ENCODE measurements around the gene ITSN1. TPM values are rescaled to one million over a fixed set of nuclear protein-coding genes. Genes with fewer than 3 reads are reported as not detected.

ITSN1 gene
- total and polyA plus RNA-seq, 3 donors from 2014 or later, result 20.0 to 56.6 (median 48.4) TPM

GRCh38 chr21:33843216-33843615 is 200.9 kb downstream of the ITSN1 start:
- DNase-seq, result peak; percentile 33
- intact Hi-C loops (cut with DNase I; ENCODE audit: low total_unique reads), result no loop called here

DNA sequence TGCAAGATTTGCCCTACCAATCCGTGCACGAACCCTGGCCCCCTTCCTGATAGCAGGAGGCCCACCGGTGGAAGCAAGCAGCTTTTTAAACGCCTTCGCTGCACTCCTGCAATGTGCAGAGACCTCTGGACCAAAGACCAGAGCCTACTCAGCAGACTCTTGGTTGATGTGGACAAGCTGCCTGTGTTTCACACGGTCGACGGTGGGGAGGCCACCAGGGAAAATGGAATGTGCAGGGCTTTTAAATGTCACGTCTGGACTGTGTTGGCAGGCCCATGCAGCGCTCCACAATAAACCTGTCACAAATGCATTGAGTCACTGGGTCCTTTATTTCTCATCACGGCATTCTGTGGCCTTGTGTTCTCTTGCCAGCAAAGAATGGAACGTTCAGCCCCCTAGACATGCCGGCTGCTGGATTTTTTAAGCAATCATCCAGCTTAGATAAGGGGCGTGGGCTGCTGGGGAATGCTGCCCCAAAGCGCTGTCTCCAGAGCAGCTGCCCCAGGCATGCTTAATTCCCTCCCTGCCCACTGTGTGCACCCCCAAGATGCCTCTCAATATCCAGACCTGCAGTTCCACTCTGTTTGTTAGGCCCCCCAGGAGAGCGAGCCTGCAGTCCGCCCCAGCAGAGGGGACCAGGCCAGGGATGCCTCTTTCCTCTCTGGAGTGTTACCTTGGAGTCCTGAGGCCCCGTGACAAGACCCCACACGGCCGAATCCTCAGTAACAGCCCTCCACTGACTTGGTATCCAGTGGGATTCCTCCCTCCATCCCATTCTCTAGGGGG is 202.0 kb downstream of the ITSN1 start:
- WGBS, 2 donors, result 42 to 46% methylated on average over 17 to 20 of the region's 20 CpGs
- peak overlapping the region in 1 of 2 donors; percentile 24 for H3K27ac ChIP-seq
- DNase-seq, result no peak

More at GRCh38 chr21:33843216-33843615, 200.9 kb downstream of the ITSN1 start:
- no peak for TF ChIP-seq CTCF (IDR thresholded peaks at IDR 0.05)
- TF ChIP-seq POLR2A (IDR thresholded peaks at IDR 0.05), result no peak
- Histone ChIP-seq H3K9me3 (no peaks in the 10 kb centered on the region), H3K27ac (peak overlapping the region in 1 of 2 donors; percentile 50), H3K4me1 (peaks cover 11% of the 10 kb centered on the region), H3K27me3 (no peaks in the 10 kb centered on the region), H3K36me3 (ENCODE audit: low read depth, missing control alignments) (no peaks in the 10 kb centered on the region), H3K4me3 (no peak overlapping the region)
- 57 to 72% methylated on average over 6 of the region's 6 CpGs for WGBS, 2 donors

DNA sequence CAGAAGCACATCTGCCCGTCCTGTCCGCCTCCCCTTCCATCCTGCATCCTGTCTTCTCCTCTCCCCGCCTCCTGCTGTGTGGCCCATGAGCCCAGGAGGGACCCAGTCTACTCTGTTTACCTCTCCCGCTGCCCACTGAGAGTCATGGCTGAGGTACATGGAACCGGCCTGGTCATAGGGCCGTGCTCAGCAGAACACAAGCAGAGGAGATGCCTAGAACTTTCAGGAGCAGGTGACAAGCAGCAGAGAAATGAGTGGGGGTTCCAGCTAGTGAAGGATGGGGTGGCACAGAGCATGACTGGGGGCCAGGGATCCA is 202.5 kb downstream of the ITSN1 start:
- H3K4me1 ChIP-seq, result peaks cover 11% of the 10 kb centered on the region
- WGBS, 2 donors, result 76 to 84% methylated on average over 5 to 6 of the region's 6 CpGs
- H3K27me3 ChIP-seq, result no peaks in the 10 kb centered on the region
- DNase-seq, result no peak
- H3K9me3 ChIP-seq, result no peaks in the 10 kb centered on the region
- no peak overlapping the region for H3K4me3 ChIP-seq
- H3K36me3 ChIP-seq (ENCODE audit: low read depth, missing control alignments), result no peaks in the 10 kb centered on the region
- TF ChIP-seq POLR2A (IDR thresholded peaks at IDR 0.05) (no peak), CTCF (IDR thresholded peaks at IDR 0.05) (no peak)
- intact Hi-C loops (cut with DNase I; ENCODE audit: low total_unique reads), result no loop called here
- H3K27ac ChIP-seq, result peak overlapping the region in 1 of 2 donors; percentile 24

More for the DNA sequence above, 202.0 kb downstream of the ITSN1 start:
- no peaks in the 10 kb centered on the region for H3K9me3 ChIP-seq
- no peak overlapping the region for H3K4me3 ChIP-seq
- TF ChIP-seq CTCF (IDR thresholded peaks at IDR 0.05), result no peak
- H3K4me1 ChIP-seq, result peaks cover 11% of the 10 kb centered on the region
- intact Hi-C loops (cut with DNase I; ENCODE audit: low total_unique reads), result no loop called here
- H3K36me3 ChIP-seq (ENCODE audit: low read depth, missing control alignments), result no peaks in the 10 kb centered on the region
- no peaks in the 10 kb centered on the region for H3K27me3 ChIP-seq

DNA sequence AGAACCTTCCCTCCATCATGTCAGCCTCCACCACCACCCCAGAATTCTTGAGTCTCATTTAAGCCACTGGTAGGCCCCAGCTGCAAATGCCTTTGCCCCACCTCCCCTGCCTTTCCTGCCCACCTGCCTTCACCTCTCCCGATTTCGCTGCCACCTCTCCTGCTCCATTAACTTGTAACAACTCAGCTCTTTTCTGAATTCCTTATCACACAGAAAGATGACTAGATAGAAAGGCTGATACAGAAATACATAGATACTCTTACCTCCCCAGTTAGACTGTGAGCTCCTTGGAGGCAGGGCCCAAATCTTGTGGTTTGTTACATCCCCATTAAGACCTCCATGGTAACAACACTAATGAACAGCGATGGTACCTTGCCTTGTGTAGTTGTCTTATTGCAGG is 203.8 kb downstream of the ITSN1 start:
- no peak overlapping the region for H3K4me3 ChIP-seq
- 89 to 100% methylated on average over 3 of the region's 3 CpGs for WGBS, 2 donors
- intact Hi-C loops (cut with DNase I; ENCODE audit: low total_unique reads), result no loop called here
- H3K27ac ChIP-seq, result no peak overlapping the region
- H3K9me3 ChIP-seq, result no peaks in the 10 kb centered on the region
- no peak for TF ChIP-seq POLR2A (IDR thresholded peaks at IDR 0.05)
- no peak for TF ChIP-seq CTCF (IDR thresholded peaks at IDR 0.05)
- H3K4me1 ChIP-seq, result peaks cover 11% of the 10 kb centered on the region
- H3K36me3 ChIP-seq (ENCODE audit: low read depth, missing control alignments), result no peaks in the 10 kb centered on the region
- H3K27me3 ChIP-seq, result no peaks in the 10 kb centered on the region
- no peak for DNase-seq
